Endodermal cell (in vitro differentiated cells): ENCODE results near the gene SPATA20. TPM values are rescaled to one million over a fixed set of nuclear protein-coding genes. Genes with fewer than 3 reads are reported as not detected.

ENCODE experiments used
- DNase-seq: peaks from one replicate; pipeline ENCODE4 v3.0.0-alpha.2; 2017
- H3K27ac ChIP-seq: 2 replicates; pipeline ENCODE4 v1.5.1; 2013; ENCODE audit warnings: mild to moderate bottlenecking, low read depth, low read length, moderate library complexity
- H3K27me3 ChIP-seq: 2 replicates; pipeline ENCODE4 v1.6.1; 2013; ENCODE audit warnings: mild to moderate bottlenecking, low read length, moderate library complexity; ENCODE audit not compliant: insufficient read depth, control insufficient read depth, poor library complexity, severe bottlenecking
- H3K36me3 ChIP-seq: 2 replicates; pipeline ENCODE4 v1.7.0; 2013; ENCODE audit warnings: mild to moderate bottlenecking, low read length, moderate library complexity; ENCODE audit not compliant: control insufficient read depth, insufficient read depth
- H3K4me1 ChIP-seq: one replicate; pipeline ENCODE4 v1.7.0; 2013; ENCODE audit warnings: low read length; ENCODE audit not compliant: control insufficient read depth, insufficient read depth
- H3K4me3 ChIP-seq: 2 replicates; pipeline ENCODE4 v1.5.1; 2013; ENCODE audit warnings: mild to moderate bottlenecking, low read length, moderate library complexity
- H3K9ac ChIP-seq: 2 replicates; pipeline ENCODE4 v1.6.1; 2013; ENCODE audit warnings: mild to moderate bottlenecking, low read length, moderate library complexity; ENCODE audit not compliant: poor library complexity, severe bottlenecking; ENCODE audit errors: extremely low read depth
- H3K9me3 ChIP-seq: 2 replicates; pipeline ENCODE4 v1.6.1; 2013; ENCODE audit warnings: mild to moderate bottlenecking, low read length, moderate library complexity; ENCODE audit not compliant: control insufficient read depth
- H3K27ac Mint-ChIP-seq: 2 replicates; pipeline ENCODE4 v1.8.0; 2020; ENCODE audit warnings: mixed read lengths
- H3K27me3 Mint-ChIP-seq: 2 replicates; pipeline ENCODE4 v1.8.0; 2021; ENCODE audit warnings: mild to moderate bottlenecking, mixed read lengths; ENCODE audit not compliant: insufficient read depth
- H3K36me3 Mint-ChIP-seq: 2 replicates; pipeline ENCODE4 v1.8.0; 2020; ENCODE audit warnings: low read depth, mixed read lengths
- H3K4me1 Mint-ChIP-seq: 2 replicates; pipeline ENCODE4 v1.8.0; 2020; ENCODE audit warnings: mixed read lengths
- H3K4me3 Mint-ChIP-seq: 2 replicates; pipeline ENCODE4 v1.8.0; 2020; ENCODE audit warnings: mild to moderate bottlenecking, moderate library complexity, mixed read lengths
- H3K9me3 Mint-ChIP-seq: 2 replicates; pipeline ENCODE4 v1.8.0; 2020; ENCODE audit warnings: mild to moderate bottlenecking, mixed read lengths
- WGBS, 2 experiments: methylation state at CpG; one replicate each; pipeline versions ENCODE4 v1.1.5 to v1.1.7; 2013; ENCODE audit warnings: missing lambda C conversion rate in 2 of 2, mixed read lengths in 1 of 2; ENCODE audit not compliant: insufficient coverage in 1 of 2, insufficient read length in 1 of 2; 5-methylcytosine and 5-hydroxymethylcytosine counted together
- total RNA-seq, 2 donors: library from RNA; stranded (reverse); fragmentation: NEBNext Ultra II Directional in 1 of 2; extraction: Animal tissue kit (Norgen Biotek cat#: 25700) in 1 of 2; gene quantifications; 2 replicates in 1 of 2; 3 replicates in 1 of 2; pipeline ENCODE4 v1.2.1, GENCODE V29; 2021
- TF ChIP-seq, protein P1 (sequence below): fragments of 200-600 bp; sonication (generic); conservative IDR thresholded peaks from 2 replicates; pipeline ENCODE4 v1.5.0; 2021; ENCODE audit warnings: antibody characterized with exemption, mild to moderate bottlenecking

Gene SPATA20
- total RNA-seq, 2 donors from 2014 or later = 40.4 to 40.5 TPM

DNA sequence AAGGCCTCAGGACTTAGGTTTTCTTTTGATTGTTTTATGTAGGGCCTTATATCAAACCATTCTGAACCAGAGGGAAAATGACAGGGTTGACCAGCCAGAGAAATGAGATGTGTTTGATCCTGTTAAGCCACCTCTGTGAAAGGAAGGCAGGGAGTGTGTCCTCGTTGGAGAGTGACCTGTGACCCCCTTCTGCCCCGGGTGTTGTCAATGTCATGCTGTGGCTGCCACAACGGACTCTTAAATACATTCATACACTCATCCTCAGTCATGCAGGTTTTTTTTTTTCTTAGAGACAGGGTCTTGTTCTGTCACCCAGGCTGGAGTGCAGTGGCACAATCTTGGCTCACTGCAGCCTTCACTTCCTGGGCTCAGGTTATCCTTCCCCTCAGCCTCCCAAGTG lies 32.6 kb upstream of the SPATA20 start:
- no peaks in the 10 kb centered on the region for H3K9me3 ChIP-seq
- no peaks in the 10 kb centered on the region for H3K9me3 Mint-ChIP-seq

DNA sequence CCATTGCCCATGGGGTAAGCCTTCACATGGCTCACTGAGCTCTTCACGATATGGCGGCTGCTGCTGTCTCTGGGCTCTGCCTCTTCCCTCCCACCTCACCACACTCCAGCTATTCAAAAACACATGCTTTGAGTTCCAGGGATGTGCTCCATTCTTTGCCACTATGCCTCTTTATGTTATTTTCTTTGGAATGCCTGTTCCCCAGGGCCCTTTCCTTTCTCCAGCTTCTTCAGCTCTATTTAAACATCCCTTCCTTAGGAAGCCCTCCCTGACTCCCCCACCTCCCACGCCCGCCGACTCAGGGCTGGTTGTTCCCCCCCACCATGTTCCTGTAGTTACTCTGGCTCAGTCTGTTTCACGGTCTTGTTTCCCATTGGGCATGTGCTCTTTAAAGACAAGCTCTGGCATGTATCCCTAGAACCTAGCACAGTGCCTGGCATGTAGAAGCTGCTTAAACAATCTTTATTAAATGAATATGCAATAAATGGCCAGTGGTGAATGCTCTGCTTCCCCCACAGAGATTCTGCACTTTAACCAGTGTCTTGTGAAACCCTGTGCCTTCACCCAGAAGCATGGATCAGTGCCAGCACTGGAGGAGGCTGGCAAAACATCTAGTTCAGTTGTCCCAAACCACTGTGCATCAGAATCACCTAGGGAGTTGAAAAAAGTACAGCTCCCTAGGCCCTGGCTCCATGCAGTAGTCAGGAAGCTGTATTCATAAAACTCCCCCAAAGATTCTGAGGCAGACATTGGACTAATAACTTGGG lies 31.9 kb upstream of the SPATA20 start:
- H3K4me1 ChIP-seq = no peaks in the 10 kb centered on the region
- no peaks in the 10 kb centered on the region for H3K36me3 ChIP-seq
- Mint-ChIP-seq H3K27ac (no peak overlapping the region), H3K4me1 (peaks cover 3% of the 10 kb centered on the region), H3K27me3 (peaks cover 14% of the 10 kb centered on the region), H3K4me3 (no peak overlapping the region), H3K36me3 (no peaks in the 10 kb centered on the region), H3K9me3 (no peaks in the 10 kb centered on the region)
- DNase-seq = peak; percentile 61
- no peak overlapping the region for H3K4me3 ChIP-seq
- no peak overlapping the region for H3K27ac ChIP-seq
- no peaks in the 10 kb centered on the region for H3K9me3 ChIP-seq
- WGBS, 2 experiments = 69 to 84% methylated on average over 6 of the region's 6 CpGs
- no peaks in the 10 kb centered on the region for H3K27me3 ChIP-seq
- TF ChIP-seq, protein P1, sequence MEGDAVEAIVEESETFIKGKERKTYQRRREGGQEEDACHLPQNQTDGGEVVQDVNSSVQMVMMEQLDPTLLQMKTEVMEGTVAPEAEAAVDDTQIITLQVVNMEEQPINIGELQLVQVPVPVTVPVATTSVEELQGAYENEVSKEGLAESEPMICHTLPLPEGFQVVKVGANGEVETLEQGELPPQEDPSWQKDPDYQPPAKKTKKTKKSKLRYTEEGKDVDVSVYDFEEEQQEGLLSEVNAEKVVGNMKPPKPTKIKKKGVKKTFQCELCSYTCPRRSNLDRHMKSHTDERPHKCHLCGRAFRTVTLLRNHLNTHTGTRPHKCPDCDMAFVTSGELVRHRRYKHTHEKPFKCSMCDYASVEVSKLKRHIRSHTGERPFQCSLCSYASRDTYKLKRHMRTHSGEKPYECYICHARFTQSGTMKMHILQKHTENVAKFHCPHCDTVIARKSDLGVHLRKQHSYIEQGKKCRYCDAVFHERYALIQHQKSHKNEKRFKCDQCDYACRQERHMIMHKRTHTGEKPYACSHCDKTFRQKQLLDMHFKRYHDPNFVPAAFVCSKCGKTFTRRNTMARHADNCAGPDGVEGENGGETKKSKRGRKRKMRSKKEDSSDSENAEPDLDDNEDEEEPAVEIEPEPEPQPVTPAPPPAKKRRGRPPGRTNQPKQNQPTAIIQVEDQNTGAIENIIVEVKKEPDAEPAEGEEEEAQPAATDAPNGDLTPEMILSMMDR = no peak
- no peak overlapping the region for H3K9ac ChIP-seq

More for the DNA sequence above, 32.6 kb upstream of the SPATA20 start:
- no peak overlapping the region for H3K27ac ChIP-seq
- DNase-seq = peak; percentile 31
- Mint-ChIP-seq H3K36me3 (no peaks in the 10 kb centered on the region), H3K4me1 (peaks cover 3% of the 10 kb centered on the region), H3K27ac (no peak overlapping the region), H3K4me3 (no peak overlapping the region), H3K27me3 (peaks cover 14% of the 10 kb centered on the region)
- TF ChIP-seq, protein P1 = no peak
- no peak overlapping the region for H3K9ac ChIP-seq
- WGBS, 2 experiments = 57 to 74% methylated on average over 3 of the region's 3 CpGs
- H3K4me3 ChIP-seq = no peak overlapping the region
- no peaks in the 10 kb centered on the region for H3K36me3 ChIP-seq
- H3K27me3 ChIP-seq = no peaks in the 10 kb centered on the region
- no peaks in the 10 kb centered on the region for H3K4me1 ChIP-seq

DNA sequence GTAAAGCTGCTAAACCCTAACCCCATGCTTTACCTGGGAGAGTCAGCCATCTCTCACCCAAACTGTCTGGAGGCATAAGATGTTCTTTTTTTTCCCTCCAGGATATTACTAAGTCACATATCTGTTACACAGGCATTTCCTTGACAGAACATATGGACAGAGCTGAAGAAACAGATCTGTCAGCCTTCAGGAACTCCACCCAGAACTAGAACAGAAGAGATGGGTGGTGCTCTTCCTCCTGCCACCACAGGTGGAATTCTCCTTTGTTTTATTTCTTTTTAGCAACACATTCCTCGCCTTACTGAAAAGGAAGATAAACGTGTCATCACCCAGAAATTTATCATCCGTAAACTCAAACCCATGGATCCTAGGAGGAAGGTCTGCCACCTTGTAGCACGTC lies 30.0 kb upstream of the SPATA20 start:
- H3K27ac ChIP-seq = no peak overlapping the region
- no peaks in the 10 kb centered on the region for H3K36me3 Mint-ChIP-seq
- H3K9me3 Mint-ChIP-seq = no peaks in the 10 kb centered on the region
- TF ChIP-seq, protein P1 = no peak
- H3K9ac ChIP-seq = no peak overlapping the region
- H3K27me3 Mint-ChIP-seq = peaks cover 11% of the 10 kb centered on the region
- no peaks in the 10 kb centered on the region for H3K36me3 ChIP-seq
- H3K9me3 ChIP-seq = no peaks in the 10 kb centered on the region
- no peak overlapping the region for H3K27ac Mint-ChIP-seq
- H3K27me3 ChIP-seq = no peaks in the 10 kb centered on the region
- H3K4me3 Mint-ChIP-seq = no peak overlapping the region
- no peaks in the 10 kb centered on the region for H3K4me1 ChIP-seq
- WGBS, 2 experiments = 93% methylated on average over 4 of the region's 4 CpGs
- peaks cover 3% of the 10 kb centered on the region for H3K4me1 Mint-ChIP-seq
- no peak overlapping the region for H3K4me3 ChIP-seq
- no peak for DNase-seq
